ENCODE data around the gene GTF3A.
A peak's percentile ranks its signal among the peaks of the same experiment; 100 is the strongest.

Gene GTF3A

DNA sequence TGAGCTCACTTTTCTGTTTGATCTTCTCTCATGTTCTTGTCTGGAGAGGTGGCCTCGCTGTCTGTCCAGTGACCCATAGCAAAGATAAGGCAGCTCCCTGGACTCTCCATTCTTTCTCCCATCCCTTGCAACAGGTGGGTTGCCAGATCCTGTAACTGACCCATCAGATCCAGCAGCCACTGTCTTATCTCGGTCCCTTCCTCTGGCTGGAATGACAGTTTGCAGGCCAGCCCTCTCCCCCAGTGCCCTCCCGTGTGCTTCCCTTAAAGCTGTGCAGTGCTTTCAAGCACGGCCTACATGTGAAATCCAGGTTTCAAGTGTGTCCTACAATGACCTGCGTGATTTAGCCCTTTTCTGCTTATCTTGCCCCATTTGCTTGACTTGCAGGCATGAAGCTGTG is 3.7 kb downstream of the GTF3A start:
- H3K4me3 ChIP-seq (ENCODE audit: low read length) = no peak overlapping the region

DNA sequence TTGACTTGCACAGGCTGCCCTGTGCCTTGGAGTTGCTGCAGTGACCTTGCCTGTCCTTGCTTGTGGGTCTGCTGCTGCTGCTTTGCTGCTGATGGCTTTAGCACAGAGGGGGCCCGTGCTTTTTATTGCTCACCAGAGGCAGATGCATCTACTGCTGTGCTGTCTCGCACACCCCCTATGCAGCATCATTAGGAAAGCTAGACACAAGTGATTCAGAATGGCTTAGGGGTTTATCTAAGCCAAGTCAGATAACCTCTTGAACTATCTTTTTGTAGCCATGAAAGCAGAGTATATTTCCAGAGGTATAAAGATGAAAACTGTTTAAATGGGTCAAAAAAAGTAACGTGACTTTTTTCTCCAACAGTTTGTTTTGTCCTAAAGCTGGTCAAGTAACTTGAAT is 7.8 kb downstream of the GTF3A start:
- no peak overlapping the region for H3K4me2 ChIP-seq (ENCODE audit: low read length)
- H3K27me3 ChIP-seq (ENCODE audit: control insufficient read depth, insufficient read depth, low read length) = no peaks in the 10 kb centered on the region
- no peaks in the 10 kb centered on the region for H3K9me3 ChIP-seq (replicated peaks; ENCODE audit: low read length)
- peaks cover 77% of the 10 kb centered on the region for H3K36me3 ChIP-seq (ENCODE audit: insufficient read depth, low read length)
- H3K4me3 ChIP-seq (ENCODE audit: low read length) = no peak overlapping the region
- peaks cover 3% of the 10 kb centered on the region for H3K4me1 ChIP-seq (ENCODE audit: control insufficient read depth, insufficient read depth, low read length)
- H3K9ac ChIP-seq (ENCODE audit: low read depth, low read length) = no peak overlapping the region

More for the DNA sequence above, 3.7 kb downstream of the GTF3A start:
- H3K9ac ChIP-seq (ENCODE audit: low read depth, low read length) = no peak overlapping the region
- H3K27me3 ChIP-seq (ENCODE audit: control insufficient read depth, insufficient read depth, low read length) = no peaks in the 10 kb centered on the region
- peaks cover 30% of the 10 kb centered on the region for H3K4me1 ChIP-seq (ENCODE audit: control insufficient read depth, insufficient read depth, low read length)
- no peaks in the 10 kb centered on the region for H3K9me3 ChIP-seq (replicated peaks; ENCODE audit: low read length)
- H3K4me2 ChIP-seq (ENCODE audit: low read length) = no peak overlapping the region
- peaks cover 62% of the 10 kb centered on the region for H3K36me3 ChIP-seq (ENCODE audit: insufficient read depth, low read length)

DNA sequence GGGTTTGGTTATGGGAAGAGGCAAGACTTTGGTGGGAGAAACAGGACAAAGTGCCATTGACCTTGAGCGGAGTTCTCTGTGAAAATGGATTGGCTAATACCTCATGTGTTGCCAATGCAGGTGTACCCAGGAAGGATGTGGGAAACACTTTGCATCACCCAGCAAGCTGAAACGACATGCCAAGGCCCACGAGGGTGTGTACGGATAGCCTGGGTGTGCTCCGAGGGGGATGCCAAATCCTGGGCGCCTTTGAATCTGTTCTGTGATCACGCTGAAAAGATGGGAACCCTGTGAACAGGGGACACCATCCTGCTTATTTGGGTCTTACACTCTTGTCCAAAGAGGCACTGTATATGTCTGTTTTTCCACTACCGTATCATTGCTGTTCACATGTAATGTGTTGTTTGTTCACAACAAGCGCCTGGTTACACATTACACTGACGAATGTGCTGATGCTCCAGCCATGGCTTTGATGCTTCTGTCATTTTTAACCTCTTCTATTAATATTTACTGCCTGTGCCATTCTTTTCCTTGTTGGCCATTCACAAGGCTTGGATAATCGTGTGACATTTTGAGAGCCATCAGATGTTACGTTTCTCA is 8.3 kb downstream of the GTF3A start:
- peaks cover 75% of the 10 kb centered on the region for H3K36me3 ChIP-seq (ENCODE audit: insufficient read depth, low read length)
- no peaks in the 10 kb centered on the region for H3K27me3 ChIP-seq (ENCODE audit: control insufficient read depth, insufficient read depth, low read length)
- H3K4me1 ChIP-seq (ENCODE audit: control insufficient read depth, insufficient read depth, low read length) = no peaks in the 10 kb centered on the region
- H3K4me3 ChIP-seq (ENCODE audit: low read length) = no peak overlapping the region
- no peaks in the 10 kb centered on the region for H3K9me3 ChIP-seq (replicated peaks; ENCODE audit: low read length)
- no peak overlapping the region for H3K9ac ChIP-seq (ENCODE audit: low read depth, low read length)
- no peak overlapping the region for H3K4me2 ChIP-seq (ENCODE audit: low read length)

DNA sequence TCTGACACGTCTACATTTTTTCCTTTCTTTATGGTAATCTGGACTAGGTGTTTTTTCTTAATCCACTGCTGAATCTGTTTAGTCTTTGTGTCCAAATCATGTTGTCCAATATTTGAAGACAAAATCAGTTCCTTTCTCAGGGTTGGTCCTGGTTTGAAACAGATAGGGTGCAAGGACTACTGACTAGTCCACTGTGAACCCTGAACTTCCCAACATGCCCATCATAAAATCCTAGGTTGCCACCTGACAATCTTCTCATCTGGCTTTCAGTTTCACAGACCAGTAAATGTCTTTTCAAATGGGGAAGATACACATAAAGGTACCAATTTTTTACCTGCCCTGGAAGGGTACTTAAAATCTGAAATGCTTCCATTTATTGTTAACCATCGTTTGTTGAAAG is 12.7 kb downstream of the GTF3A start:
- H3K9ac ChIP-seq (ENCODE audit: low read depth, low read length) = no peak overlapping the region
- H3K4me1 ChIP-seq (ENCODE audit: control insufficient read depth, insufficient read depth, low read length) = no peaks in the 10 kb centered on the region
- no peaks in the 10 kb centered on the region for H3K27me3 ChIP-seq (ENCODE audit: control insufficient read depth, insufficient read depth, low read length)
- no peak overlapping the region for H3K4me3 ChIP-seq (ENCODE audit: low read length)
- H3K36me3 ChIP-seq (ENCODE audit: insufficient read depth, low read length) = peaks cover 41% of the 10 kb centered on the region
- no peaks in the 10 kb centered on the region for H3K9me3 ChIP-seq (replicated peaks; ENCODE audit: low read length)
- H3K4me2 ChIP-seq (ENCODE audit: low read length) = no peak overlapping the region

DNA sequence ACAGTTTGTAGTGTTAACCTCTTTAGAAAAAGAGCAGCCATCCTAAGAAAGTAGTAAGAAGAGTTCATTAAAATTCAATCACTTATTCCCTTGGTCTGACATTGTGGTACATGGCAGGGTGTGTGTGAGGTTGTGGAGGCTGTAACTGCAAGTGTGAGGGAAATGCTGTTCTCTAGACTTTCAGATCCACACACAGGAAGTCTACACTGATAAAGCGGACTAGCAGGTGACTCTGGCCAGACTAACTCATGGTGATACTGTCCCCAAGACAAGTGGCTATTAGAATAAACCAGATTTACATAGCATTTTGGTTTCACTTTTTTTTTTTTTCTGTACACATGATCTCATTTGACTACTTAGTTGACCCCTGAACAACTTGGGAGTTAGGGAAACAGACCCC is 16.0 kb downstream of the GTF3A start:
- Histone ChIP-seq H3K4me3 (ENCODE audit: low read length) (no peak overlapping the region), H3K4me2 (ENCODE audit: low read length) (no peak overlapping the region), H3K36me3 (ENCODE audit: insufficient read depth, low read length) (peaks cover 27% of the 10 kb centered on the region), H3K9me3 (replicated peaks; ENCODE audit: low read length) (no peaks in the 10 kb centered on the region), H3K9ac (ENCODE audit: low read depth, low read length) (no peak overlapping the region), H3K27me3 (ENCODE audit: control insufficient read depth, insufficient read depth, low read length) (no peaks in the 10 kb centered on the region), H3K4me1 (ENCODE audit: control insufficient read depth, insufficient read depth, low read length) (no peaks in the 10 kb centered on the region)

DNA sequence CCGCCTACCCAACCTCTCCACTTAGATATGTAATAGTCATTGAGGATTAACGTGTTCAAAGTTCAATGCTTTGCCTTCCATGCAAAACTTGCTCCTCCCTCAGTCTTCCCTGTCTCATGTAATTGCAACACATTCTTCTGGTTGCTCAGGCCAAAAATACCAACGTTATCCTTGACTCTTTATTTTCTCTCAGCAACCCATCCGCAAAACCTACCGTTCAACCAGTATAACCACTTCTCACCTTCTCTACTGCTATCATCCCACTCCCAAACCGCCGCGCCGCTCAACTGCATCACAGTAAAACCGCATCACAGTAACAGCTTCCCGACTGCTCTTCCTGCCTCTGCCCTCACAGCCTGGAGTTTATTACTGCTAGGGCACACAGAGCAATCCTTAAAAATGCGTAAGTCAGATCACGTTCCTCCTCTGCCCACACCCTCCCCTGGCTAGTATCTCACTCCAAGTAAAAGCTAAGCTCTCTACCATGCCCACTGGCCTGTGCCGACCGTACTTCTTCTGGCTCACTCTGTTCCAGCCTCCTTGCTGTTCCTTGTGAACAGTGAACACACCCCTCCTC is 17.7 kb downstream of the GTF3A start:
- H3K9me3 ChIP-seq (replicated peaks; ENCODE audit: low read length) = no peaks in the 10 kb centered on the region
- H3K4me1 ChIP-seq (ENCODE audit: control insufficient read depth, insufficient read depth, low read length) = no peaks in the 10 kb centered on the region
- no peak overlapping the region for H3K4me3 ChIP-seq (ENCODE audit: low read length)

DNA sequence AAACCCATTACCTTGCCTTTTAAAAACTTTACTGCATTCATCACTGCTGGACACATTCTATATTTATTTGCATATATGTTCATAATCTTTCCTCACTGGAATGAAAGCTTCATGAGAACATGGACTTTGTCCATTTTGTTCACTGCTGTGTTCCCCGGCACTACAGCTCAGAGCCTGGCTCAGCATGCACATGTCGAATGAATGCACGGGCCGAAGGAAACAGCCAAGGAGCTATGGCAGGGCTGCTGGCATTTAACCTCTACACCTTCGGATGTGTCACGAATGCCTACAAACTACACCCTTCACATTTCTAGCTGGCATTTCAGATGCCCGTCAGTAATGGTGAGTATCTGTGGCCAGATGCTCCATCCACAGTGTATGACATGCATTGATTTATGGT is 18.4 kb downstream of the GTF3A start:
- no peaks in the 10 kb centered on the region for H3K9me3 ChIP-seq (replicated peaks; ENCODE audit: low read length)
- no peaks in the 10 kb centered on the region for H3K4me1 ChIP-seq (ENCODE audit: control insufficient read depth, insufficient read depth, low read length)
- no peak overlapping the region for H3K4me3 ChIP-seq (ENCODE audit: low read length)

More for the DNA sequence above, 17.7 kb downstream of the GTF3A start:
- H3K4me2 ChIP-seq (ENCODE audit: low read length) = no peak overlapping the region
- H3K27me3 ChIP-seq (ENCODE audit: control insufficient read depth, insufficient read depth, low read length) = no peaks in the 10 kb centered on the region
- no peak overlapping the region for H3K9ac ChIP-seq (ENCODE audit: low read depth, low read length)
- peaks cover 16% of the 10 kb centered on the region for H3K36me3 ChIP-seq (ENCODE audit: insufficient read depth, low read length)

DNA sequence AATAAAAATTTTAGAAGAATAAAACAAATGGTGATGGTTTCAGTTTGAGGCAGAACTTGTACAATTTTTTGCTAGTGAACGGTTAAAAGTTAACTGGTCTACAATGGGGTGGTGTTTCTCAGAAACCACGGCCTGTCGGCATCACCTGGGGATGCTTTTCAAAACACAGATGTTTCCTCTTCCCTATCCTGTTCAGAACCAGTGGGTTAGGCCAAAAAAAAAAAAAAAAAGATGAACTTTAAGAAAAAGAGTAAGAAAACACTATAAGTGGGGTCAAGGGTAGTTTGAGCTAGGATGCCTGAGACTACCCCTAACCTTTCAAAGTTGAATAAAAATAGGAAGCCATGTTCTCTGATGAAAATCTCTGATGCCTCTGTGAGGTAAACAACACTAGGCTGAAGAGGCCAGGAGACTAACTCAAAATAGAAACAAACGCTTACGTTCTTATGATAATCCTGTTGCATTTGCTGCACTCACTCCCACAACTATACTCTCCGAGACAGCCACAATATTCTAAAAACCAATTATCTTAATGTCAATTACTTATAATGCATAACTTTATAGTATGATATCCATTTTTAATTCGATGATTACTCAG is 22.7 kb downstream of the GTF3A start:
- no peaks in the 10 kb centered on the region for H3K9me3 ChIP-seq (replicated peaks; ENCODE audit: low read length)
- no peak overlapping the region for H3K4me2 ChIP-seq (ENCODE audit: low read length)
- peaks cover 2% of the 10 kb centered on the region for H3K27me3 ChIP-seq (ENCODE audit: control insufficient read depth, insufficient read depth, low read length)
- H3K36me3 ChIP-seq (ENCODE audit: insufficient read depth, low read length) = peaks cover 6% of the 10 kb centered on the region
- no peak overlapping the region for H3K4me3 ChIP-seq (ENCODE audit: low read length)
- H3K9ac ChIP-seq (ENCODE audit: low read depth, low read length) = no peak overlapping the region
- H3K4me1 ChIP-seq (ENCODE audit: control insufficient read depth, insufficient read depth, low read length) = peaks cover 12% of the 10 kb centered on the region

More for the DNA sequence above, 18.4 kb downstream of the GTF3A start:
- H3K36me3 ChIP-seq (ENCODE audit: insufficient read depth, low read length) = peaks cover 14% of the 10 kb centered on the region
- no peak overlapping the region for H3K9ac ChIP-seq (ENCODE audit: low read depth, low read length)
- no peaks in the 10 kb centered on the region for H3K27me3 ChIP-seq (ENCODE audit: control insufficient read depth, insufficient read depth, low read length)
- H3K4me2 ChIP-seq (ENCODE audit: low read length) = no peak overlapping the region

DNA sequence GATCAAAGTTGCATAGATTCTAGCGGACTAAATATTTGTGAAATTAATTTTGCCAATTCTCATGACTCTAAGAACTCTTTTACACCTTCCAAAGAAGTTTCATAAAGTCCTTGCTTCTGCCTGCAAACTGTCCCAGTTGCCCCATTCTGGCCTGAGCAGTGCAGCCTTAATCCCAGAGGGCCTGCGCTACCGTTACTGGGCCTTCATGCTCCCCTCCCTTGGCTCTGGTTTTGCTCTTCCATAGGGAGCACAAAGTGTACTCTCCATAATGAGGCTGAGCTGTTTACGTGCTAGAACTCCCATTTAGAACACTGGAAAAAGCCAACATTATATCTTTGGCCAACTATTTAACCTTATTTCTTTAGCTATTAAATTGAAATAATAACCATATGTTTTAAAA is 23.9 kb downstream of the GTF3A start:
- Histone ChIP-seq H3K4me2 (ENCODE audit: low read length) (no peak overlapping the region), H3K4me3 (ENCODE audit: low read length) (no peak overlapping the region), H3K27me3 (ENCODE audit: control insufficient read depth, insufficient read depth, low read length) (peaks cover 2% of the 10 kb centered on the region), H3K4me1 (ENCODE audit: control insufficient read depth, insufficient read depth, low read length) (peaks cover 12% of the 10 kb centered on the region), H3K9me3 (replicated peaks; ENCODE audit: low read length) (no peaks in the 10 kb centered on the region), H3K36me3 (ENCODE audit: insufficient read depth, low read length) (no peaks in the 10 kb centered on the region), H3K9ac (ENCODE audit: low read depth, low read length) (no peak overlapping the region)

DNA sequence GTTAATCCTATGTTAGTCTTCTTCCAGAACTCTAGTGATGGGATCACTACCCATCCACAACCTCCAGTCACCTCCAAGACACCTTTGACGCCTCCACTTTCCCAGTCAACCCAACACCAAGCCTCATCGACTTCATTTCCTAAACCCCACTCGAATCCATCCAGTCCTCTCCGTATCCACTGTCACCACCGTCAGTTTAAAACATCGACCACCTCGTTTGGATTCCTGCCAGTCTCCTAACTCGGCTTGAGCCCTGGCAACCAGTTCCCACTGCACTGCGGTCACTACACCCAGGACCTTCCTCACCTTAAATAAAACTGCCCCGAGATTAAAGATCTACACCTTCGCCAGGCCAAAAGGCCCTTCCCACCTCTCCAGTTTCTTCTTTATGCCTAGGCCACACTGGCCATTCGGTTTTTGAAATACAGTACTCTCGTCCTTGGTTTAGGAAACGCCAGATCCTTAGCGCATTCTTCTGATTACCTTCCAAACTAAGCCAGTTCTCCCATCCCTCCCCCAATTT is 24.7 kb downstream of the GTF3A start:
- peak overlapping the region; percentile 96 for H3K4me3 ChIP-seq (ENCODE audit: low read length)
- no peaks in the 10 kb centered on the region for H3K9me3 ChIP-seq (replicated peaks; ENCODE audit: low read length)
- peak overlapping the region; percentile 95 for H3K9ac ChIP-seq (ENCODE audit: low read depth, low read length)
- H3K27me3 ChIP-seq (ENCODE audit: control insufficient read depth, insufficient read depth, low read length) = peaks cover 11% of the 10 kb centered on the region
- H3K4me1 ChIP-seq (ENCODE audit: control insufficient read depth, insufficient read depth, low read length) = peaks cover 12% of the 10 kb centered on the region
- H3K36me3 ChIP-seq (ENCODE audit: insufficient read depth, low read length) = no peaks in the 10 kb centered on the region
- H3K4me2 ChIP-seq (ENCODE audit: low read length) = peak overlapping the region; percentile 91

DNA sequence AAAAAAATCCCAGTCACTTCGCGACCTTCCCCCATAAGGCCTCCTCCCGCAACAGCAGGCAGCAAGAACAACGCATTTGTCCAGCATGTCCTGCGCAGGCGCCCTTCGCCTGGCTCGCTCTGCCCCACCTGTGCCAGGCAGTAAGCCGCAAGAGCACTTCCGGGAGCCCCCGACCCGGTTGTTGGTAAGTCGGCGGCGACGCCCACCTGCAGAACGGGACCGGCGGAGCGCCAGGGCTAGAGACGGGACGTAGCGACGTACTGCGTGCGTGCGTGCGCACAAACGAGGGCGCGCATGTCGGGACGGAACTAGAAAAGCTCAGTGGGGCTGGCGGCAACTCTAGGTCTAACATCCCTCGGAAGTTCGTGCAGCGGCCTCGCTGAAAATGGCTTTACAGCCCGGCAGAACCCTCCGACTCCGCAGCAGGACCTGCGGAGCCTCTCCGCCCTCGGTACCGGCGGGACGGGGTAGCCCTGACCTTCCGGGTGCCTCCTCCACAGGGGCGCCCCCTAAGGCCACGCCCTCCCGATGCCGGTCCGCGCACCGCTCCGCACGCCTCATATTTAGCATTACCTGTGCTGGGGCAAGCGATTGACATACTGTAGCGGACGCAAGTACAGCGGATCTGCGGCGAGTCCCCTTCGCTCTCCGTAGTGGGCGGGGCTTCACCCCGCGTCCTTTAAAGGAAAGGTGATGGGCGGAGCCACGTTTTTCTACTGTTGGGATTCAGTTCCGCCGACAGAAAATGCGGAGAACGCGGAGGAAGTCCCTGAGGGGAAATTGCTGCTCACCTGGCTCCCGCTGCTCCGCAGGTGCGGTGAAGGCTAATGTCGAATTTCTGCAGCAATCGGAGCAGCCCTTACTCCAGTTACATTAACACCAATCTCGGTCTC is 25.8 kb downstream of the GTF3A start, which contains the start of gene MTIF3:
Gene MTIF3, minus strand, starts transcription at position 629 of the 893 bp plus-strand sequence. CDS start 10,116 bp downstream, outside the sequence.
- H3K36me3 ChIP-seq (ENCODE audit: insufficient read depth, low read length) = no peaks in the 10 kb centered on the region
- H3K4me3 ChIP-seq (ENCODE audit: low read length) = peak within 1 kb of the TSS; percentile 96
- peak within 1 kb of the TSS; percentile 95 for H3K9ac ChIP-seq (ENCODE audit: low read depth, low read length)
- peaks cover 12% of the 10 kb centered on the region for H3K4me1 ChIP-seq (ENCODE audit: control insufficient read depth, insufficient read depth, low read length)
- peak within 1 kb of the TSS; percentile 91 for H3K4me2 ChIP-seq (ENCODE audit: low read length)
- H3K9me3 ChIP-seq (replicated peaks; ENCODE audit: low read length) = no peaks in the 10 kb centered on the region
- peaks cover 16% of the 10 kb centered on the region for H3K27me3 ChIP-seq (ENCODE audit: control insufficient read depth, insufficient read depth, low read length)

All from skeletal muscle satellite cell (primary cell).